WTC11 (cell line): ENCODE measurements around the gene FHAD1.

Experiments used
- EMX1 ChIP-seq: fragments of 250-450 bp; sonication (Bioruptor Pico); IDR thresholded peaks from 2 replicates; pipeline ENCODE4 v1.8.0; 2021; ENCODE audit warnings: mild to moderate bottlenecking
- ZNF416 ChIP-seq: fragments of 250-450 bp; sonication (Bioruptor Pico); IDR thresholded peaks from 2 replicates; pipeline ENCODE4 v1.9.0; 2021; ENCODE audit warnings: mild to moderate bottlenecking, inconsistent platforms

DNA sequence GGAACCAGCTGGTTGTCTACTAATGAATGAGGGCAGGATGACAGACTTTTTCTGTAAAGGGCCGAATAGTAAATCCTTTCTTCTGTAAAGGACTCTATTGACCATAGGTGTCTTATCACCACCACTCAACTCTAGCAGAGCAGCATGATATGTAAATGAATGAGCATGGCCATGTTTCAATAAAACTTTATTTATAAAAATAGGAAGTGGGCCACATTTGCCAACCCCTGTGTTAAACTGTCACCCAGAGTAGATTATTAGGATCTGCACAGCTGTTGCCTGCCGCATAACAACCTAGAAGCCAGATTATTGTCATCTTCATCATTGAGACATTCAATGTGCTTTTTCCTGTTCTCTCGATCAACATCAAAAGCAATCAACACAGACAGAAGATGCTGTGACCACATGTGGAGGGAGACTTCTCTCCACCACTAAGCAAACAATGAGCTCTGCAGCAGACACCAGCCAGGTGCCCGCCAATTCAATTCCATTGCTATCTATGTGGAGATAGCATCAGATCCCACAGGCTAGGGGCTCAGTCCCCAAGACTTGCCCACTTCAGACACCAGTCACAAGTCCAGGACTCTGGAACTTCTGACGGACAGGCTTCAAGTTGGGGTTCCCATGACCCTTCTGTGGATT, 155.9 kb downstream of the FHAD1 start:
- TF ChIP-seq EMX1 (CRISPR knock-in tag) (no peak), ZNF416 (CRISPR knock-in tag) (no peak)
